HCT116 (cell line): ENCODE results near the gene BCAP31. TPM values are rescaled to one million over a fixed set of nuclear protein-coding genes. Genes with fewer than 3 reads are reported as not detected.

Experiments used
- ATAC-seq: fragments of 200-7000 bp; cut with Tn5 transposase; 2 replicates; pipeline ENCODE4 v1.9.1; 2020; ENCODE audit warnings: mild to moderate bottlenecking, moderate library complexity
- BruUV-seq: library from RNA; stranded (reverse); fragments of 400-500 nt; replicated peaks from 2 replicates; lab custom pipeline; 2021; lab: Mats Ljungman, UMichigan
- CTCF ChIA-PET: fragments of 300-600 bp; sonication (Branson Sonifier 250); formaldehyde crosslinking; loops from one replicate; lab custom pipeline; 2021; ENCODE audit warnings: antibody characterized with exemption; lab: Charles Lee
- POLR2A ChIA-PET: fragments of 300-600, 350-600 bp; sonication (Branson Sonifier 250); formaldehyde crosslinking; loops from one replicate; lab custom pipeline; 2021; ENCODE audit warnings: antibody characterized with exemption; lab: Charles Lee
- RAD21 ChIA-PET, 2 experiments: fragments of 300-600 bp; sonication (Branson Sonifier 250); formaldehyde crosslinking; loops; one replicate each; lab custom pipeline; 2023; ENCODE audit warnings: low total read pairs in 2 of 2; ENCODE audit not compliant: uncharacterized antibody in 2 of 2, unreplicated experiment in 2 of 2, low non-redundant PET in 1 of 2; lab: Charles Lee
- DNase-seq: peaks from one replicate; pipeline ENCODE4 v3.0.0-alpha.2; 2010; ENCODE audit warnings: low read depth, low spot score
- H2AFZ ChIP-seq: fragments of 200-600 bp; shearing (Covaris generic), sonication (generic); 2 replicates; pipeline ENCODE4 v1.6.1; 2017; ENCODE audit warnings: low read depth, mixed run types, mixed read lengths, antibody characterized with exemption, low read length; ENCODE audit not compliant: poor library complexity, severe bottlenecking
- H3K27ac ChIP-seq: 2 replicates; pipeline ENCODE4 v1.5.1; 2012; ENCODE audit warnings: low read depth, low read length
- H3K27me3 ChIP-seq: fragments of 200-600 bp; sonication (generic); 2 replicates; pipeline ENCODE4 v1.6.1; 2016; ENCODE audit warnings: mixed run types, low read length, mixed read lengths; ENCODE audit not compliant: insufficient read depth
- H3K36me3 ChIP-seq, 2 experiments: fragments of 200-500 bp in 1 of 2; fragments of 200-600 bp in 1 of 2; sonication (Bioruptor generic) in 1 of 2; sonication (generic) in 1 of 2; 2 replicates each; pipeline versions ENCODE4 v1.5.1 to v1.6.1; 2014 to 2016; ENCODE audit warnings: low read length in 2 of 2, inconsistent platforms in 1 of 2, mixed read lengths in 1 of 2, mixed run types in 1 of 2; ENCODE audit not compliant: insufficient read depth in 2 of 2, control insufficient read depth in 1 of 2
- H3K4me1 ChIP-seq, 2 experiments: fragments of 200-600 bp in 1 of 2; sonication (generic) in 1 of 2; 2 replicates each; pipeline versions ENCODE4 v1.5.1 to v1.6.1; 2012 to 2017; ENCODE audit warnings: low read length in 2 of 2, inconsistent platforms in 1 of 2, mild to moderate bottlenecking in 1 of 2, mixed read lengths in 1 of 2, mixed run types in 1 of 2, moderate library complexity in 1 of 2; ENCODE audit not compliant: insufficient read depth in 2 of 2, control insufficient read depth in 1 of 2
- H3K4me2 ChIP-seq: fragments of 200-600 bp; sonication (generic); 2 replicates; pipeline ENCODE4 v1.6.1; 2017; ENCODE audit warnings: mixed run types, low read length, mixed read lengths
- H3K4me3 ChIP-seq, 2 experiments: fragments of 200-600 bp in 1 of 2; sonication (generic) in 1 of 2; replicated peaks in 1 of 2; 2 replicates each; pipeline ENCODE4 v1.5.1; 2011 to 2016; ENCODE audit warnings: low read length in 2 of 2, control low read depth in 1 of 2, low read depth in 1 of 2, mild to moderate bottlenecking in 1 of 2, mixed read lengths in 1 of 2, mixed run types in 1 of 2
- H3K79me2 ChIP-seq: fragments of 200-600 bp; sonication (generic); 2 replicates; pipeline ENCODE4 v1.6.1; 2017; ENCODE audit warnings: mild to moderate bottlenecking, mixed run types, low read length, moderate library complexity, mixed read lengths; ENCODE audit not compliant: insufficient read depth
- H3K9ac ChIP-seq: fragments of 200-600 bp; sonication (generic); 2 replicates; pipeline ENCODE4 v1.6.1; 2016; ENCODE audit warnings: low read length, mixed read lengths
- H3K9me2 ChIP-seq: fragments of 200-600 bp; sonication (generic), shearing (Covaris generic); 2 replicates; pipeline ENCODE4 v1.6.1; 2017; ENCODE audit warnings: mixed run types, mild to moderate bottlenecking, moderate library complexity; ENCODE audit not compliant: insufficient read depth
- H3K9me3 ChIP-seq, 2 experiments: fragments of 200-500 bp in 1 of 2; fragments of 200-600 bp in 1 of 2; sonication (Bioruptor generic) in 1 of 2; sonication (generic) in 1 of 2; 2 replicates each; pipeline ENCODE4 v1.6.1; 2014 to 2017; ENCODE audit warnings: low read length in 2 of 2, mixed read lengths in 2 of 2, inconsistent platforms in 1 of 2, low read depth in 1 of 2, mild to moderate bottlenecking in 1 of 2, mixed run types in 1 of 2, moderate library complexity in 1 of 2; ENCODE audit not compliant: control insufficient read depth in 1 of 2, insufficient read depth in 1 of 2
- H4K20me1 ChIP-seq: fragments of 200-600 bp; sonication (generic), shearing (Covaris generic); 2 replicates; pipeline ENCODE4 v1.6.1; 2017; ENCODE audit warnings: mixed run types, mild to moderate bottlenecking, moderate library complexity; ENCODE audit not compliant: insufficient read depth
- EGR1 ChIP-seq: IDR thresholded peaks from 2 replicates; pipeline ENCODE4 v1.6.1; 2012; ENCODE audit warnings: low read depth
- EZH2 ChIP-seq: fragments of 200-600 bp; sonication (generic); IDR thresholded peaks from 2 replicates; pipeline ENCODE4 v1.6.1; 2017; ENCODE audit warnings: antibody characterized with exemption, mixed run types
- EZH2phosphoT487 ChIP-seq: fragments of 200-600 bp; IDR thresholded peaks from 2 replicates; pipeline ENCODE4 v1.6.1; 2018; ENCODE audit warnings: antibody characterized with exemption, borderline replicate concordance
- RAD21 ChIP-seq: IDR thresholded peaks from 2 replicates; pipeline ENCODE4 v1.6.1; 2012; ENCODE audit warnings: low read depth, mild to moderate bottlenecking
- SP1 ChIP-seq: IDR thresholded peaks from 2 replicates; pipeline ENCODE4 v1.6.1; 2012; ENCODE audit warnings: low read depth
- TCF7L2 ChIP-seq: IDR thresholded peaks from 2 replicates; pipeline ENCODE4 v1.7.0; 2011; ENCODE audit warnings: borderline replicate concordance, inconsistent platforms; ENCODE audit not compliant: insufficient read depth, insufficient read length; ENCODE audit errors: extremely low read depth
- ZFX ChIP-seq: fragments of 450-650 bp; IDR thresholded peaks from 2 replicates; pipeline ENCODE4 v1.6.1; 2017
- intact Hi-C: fragments of 100-400 bp; cut with micrococcal nuclease; formaldehyde crosslinking; loops from 2 replicates; pipeline ENCODE4 v1.10.0; 2022
- total RNA-seq: library from RNA; stranded (reverse); gene quantifications from one replicate; pipeline ENCODE4 v1.2.1, GENCODE V29; 2021; ENCODE audit not compliant: unreplicated experiment
- TF ChIP-seq, protein P1 (sequence below), 3 experiments: fragments of 200-600 bp in 1 of 3; sonication (generic) in 1 of 3; IDR thresholded peaks in 2 of 3; conservative IDR thresholded peaks in 1 of 3; 2 replicates each; pipeline ENCODE4 v1.5.1; 2012 to 2017; ENCODE audit warnings: low read depth in 2 of 3, low read length in 2 of 3, antibody characterized with exemption in 1 of 3, borderline replicate concordance in 1 of 3, control low read depth in 1 of 3, mild to moderate bottlenecking in 1 of 3, mixed read lengths in 1 of 3, mixed run types in 1 of 3, moderate library complexity in 1 of 3; ENCODE audit not compliant: insufficient read depth in 1 of 3
- TF ChIP-seq, protein P2 (sequence below): IDR thresholded peaks from 2 replicates; pipeline ENCODE4 v1.6.1; 2012

BCAP31 gene
- total RNA-seq, 1 experiment from 2014 or later, result 185 TPM

DNA sequence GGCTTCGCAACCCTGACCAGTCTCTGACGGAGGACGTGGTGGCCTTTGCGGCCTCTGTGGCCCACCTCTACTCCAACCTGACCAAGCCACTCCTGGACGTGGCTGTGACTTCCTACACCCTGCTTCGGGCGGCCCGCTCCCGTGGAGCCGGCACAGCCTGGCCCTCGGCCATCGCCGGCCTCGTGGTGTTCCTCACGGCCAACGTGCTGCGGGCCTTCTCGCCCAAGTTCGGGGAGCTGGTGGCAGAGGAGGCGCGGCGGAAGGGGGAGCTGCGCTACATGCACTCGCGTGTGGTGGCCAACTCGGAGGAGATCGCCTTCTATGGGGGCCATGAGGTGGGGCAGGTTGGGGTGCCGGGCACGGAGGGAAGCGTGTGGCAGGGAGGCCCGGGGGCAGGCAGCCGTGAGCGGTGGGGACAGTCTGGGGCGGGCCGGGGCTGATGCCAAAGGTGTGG lies 1.7 kb upstream of the BCAP31 start:
- peaks cover 4 to 6% of the 10 kb centered on the region in 2 experiments; a peak in 2 of 4 replicates for H3K36me3 ChIP-seq
- ATAC-seq (no peak), DNase-seq (no peak)
- no peak overlapping the region for H3K9ac ChIP-seq
- no peaks in the 10 kb centered on the region for H4K20me1 ChIP-seq
- RAD21 ChIA-PET, result no interaction called here
- CTCF ChIA-PET, result no interaction called here
- H3K4me3 ChIP-seq, result no peak overlapping the region
- H3K27ac ChIP-seq, result peak overlapping the region; percentile 85
- H3K9me3 ChIP-seq, result no peaks in the 10 kb centered on the region
- TF ChIP-seq, protein P1, sequence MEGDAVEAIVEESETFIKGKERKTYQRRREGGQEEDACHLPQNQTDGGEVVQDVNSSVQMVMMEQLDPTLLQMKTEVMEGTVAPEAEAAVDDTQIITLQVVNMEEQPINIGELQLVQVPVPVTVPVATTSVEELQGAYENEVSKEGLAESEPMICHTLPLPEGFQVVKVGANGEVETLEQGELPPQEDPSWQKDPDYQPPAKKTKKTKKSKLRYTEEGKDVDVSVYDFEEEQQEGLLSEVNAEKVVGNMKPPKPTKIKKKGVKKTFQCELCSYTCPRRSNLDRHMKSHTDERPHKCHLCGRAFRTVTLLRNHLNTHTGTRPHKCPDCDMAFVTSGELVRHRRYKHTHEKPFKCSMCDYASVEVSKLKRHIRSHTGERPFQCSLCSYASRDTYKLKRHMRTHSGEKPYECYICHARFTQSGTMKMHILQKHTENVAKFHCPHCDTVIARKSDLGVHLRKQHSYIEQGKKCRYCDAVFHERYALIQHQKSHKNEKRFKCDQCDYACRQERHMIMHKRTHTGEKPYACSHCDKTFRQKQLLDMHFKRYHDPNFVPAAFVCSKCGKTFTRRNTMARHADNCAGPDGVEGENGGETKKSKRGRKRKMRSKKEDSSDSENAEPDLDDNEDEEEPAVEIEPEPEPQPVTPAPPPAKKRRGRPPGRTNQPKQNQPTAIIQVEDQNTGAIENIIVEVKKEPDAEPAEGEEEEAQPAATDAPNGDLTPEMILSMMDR (IDR thresholded peaks at IDR 0.05 in 2 of 3, conservative IDR thresholded peaks at IDR 0.05 in 1 of 3; ENCODE audit: borderline replicate concordance in 1 of 3, insufficient read depth in 1 of 3, low read depth in 2 of 3, low read length in 2 of 3), result no peak
- TF ChIP-seq, protein P2, sequence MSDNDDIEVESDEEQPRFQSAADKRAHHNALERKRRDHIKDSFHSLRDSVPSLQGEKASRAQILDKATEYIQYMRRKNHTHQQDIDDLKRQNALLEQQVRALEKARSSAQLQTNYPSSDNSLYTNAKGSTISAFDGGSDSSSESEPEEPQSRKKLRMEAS, result no peak
- TF ChIP-seq EZH2, result no peak
- no peak for TF ChIP-seq SP1
- no peak for TF ChIP-seq ZFX
- no peaks in the 10 kb centered on the region for H3K27me3 ChIP-seq
- H3K79me2 ChIP-seq, result peaks cover 29% of the 10 kb centered on the region
- no peak overlapping the region for H2AFZ ChIP-seq
- BruUV-seq, result no TSS peak
- peaks cover 39 to 45% of the 10 kb centered on the region in 2 experiments for H3K4me1 ChIP-seq
- peak overlapping the region; percentile 69 for H3K4me2 ChIP-seq
- H3K9me2 ChIP-seq, result no peaks in the 10 kb centered on the region
- intact Hi-C loops, result no loop called here
- POLR2A ChIA-PET, result no interaction called here

DNA sequence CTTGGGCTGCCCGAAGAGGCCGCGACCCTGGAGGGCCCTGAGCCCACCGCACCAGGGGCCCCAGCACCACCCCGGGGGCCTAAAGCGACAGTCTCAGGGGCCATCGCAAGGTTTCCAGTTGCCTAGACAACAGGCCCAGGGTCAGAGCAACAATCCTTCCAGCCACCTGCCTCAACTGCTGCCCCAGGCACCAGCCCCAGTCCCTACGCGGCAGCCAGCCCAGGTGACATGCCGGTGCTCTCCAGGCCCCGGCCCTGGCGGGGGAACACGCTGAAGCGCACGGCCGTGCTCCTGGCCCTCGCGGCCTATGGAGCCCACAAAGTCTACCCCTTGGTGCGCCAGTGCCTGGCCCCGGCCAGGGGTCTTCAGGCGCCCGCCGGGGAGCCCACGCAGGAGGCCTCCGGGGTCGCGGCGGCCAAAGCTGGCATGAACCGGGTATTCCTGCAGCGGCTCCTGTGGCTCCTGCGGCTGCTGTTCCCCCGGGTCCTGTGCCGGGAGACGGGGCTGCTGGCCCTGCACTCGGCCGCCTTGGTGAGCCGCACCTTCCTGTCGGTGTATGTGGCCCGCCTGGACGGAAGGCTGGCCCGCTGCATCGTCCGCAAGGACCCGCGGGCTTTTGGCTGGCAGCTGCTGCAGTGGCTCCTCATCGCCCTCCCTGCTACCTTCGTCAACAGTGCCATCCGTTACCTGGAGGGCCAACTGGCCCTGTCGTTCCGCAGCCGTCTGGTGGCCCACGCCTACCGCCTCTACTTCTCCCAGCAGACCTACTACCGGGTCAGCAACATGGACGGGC lies 1.0 kb upstream of the BCAP31 start:
- Histone ChIP-seq H3K36me3 (peaks cover 6 to 9% of the 10 kb centered on the region in 2 experiments; a peak in 2 of 4 replicates), H3K9me3 (no peaks in the 10 kb centered on the region), H3K9ac (peak overlapping the region; percentile 50), H3K4me3 (peak overlapping the region; percentile 31 to 70), H3K9me2 (no peaks in the 10 kb centered on the region), H3K27ac (peak overlapping the region; percentile 85), H3K4me1 (peaks cover 39 to 45% of the 10 kb centered on the region in 2 experiments), H3K79me2 (peaks cover 32% of the 10 kb centered on the region), H4K20me1 (no peaks in the 10 kb centered on the region), H3K4me2 (peak overlapping the region; percentile 84), H3K27me3 (no peaks in the 10 kb centered on the region), H2AFZ (no peak overlapping the region)
- intact Hi-C loops, result no loop called here
- ChIA-PET CTCF (no interaction called here), POLR2A (no interaction called here), RAD21 (no interaction called here)
- BruUV-seq, result TSS peak; percentile 63
- TF ChIP-seq TCF7L2, result no peak
- no peak for TF ChIP-seq ZFX
- TF ChIP-seq EZH2phosphoT487, result no peak
- TF ChIP-seq EGR1, result no peak
- no peak for TF ChIP-seq RAD21
- no peak for ATAC-seq
- DNase-seq, result no peak
